Osteocyte (in vitro differentiated cells): ENCODE results near the gene CORO2B. TPM values are rescaled to one million over a fixed set of nuclear protein-coding genes. Genes with fewer than 3 reads are reported as not detected.

Experiments used
- DNase-seq: peaks from one replicate; pipeline ENCODE4 v3.0.0; 2021; ENCODE audit warnings: mixed read lengths; ENCODE audit not compliant: unreplicated experiment; ENCODE audit errors: extremely low spot score
- H3K27ac Mint-ChIP-seq: one replicate; pipeline ENCODE4 v1.8.0; 2021; ENCODE audit warnings: mild to moderate bottlenecking, mixed read lengths; ENCODE audit not compliant: unreplicated experiment
- H3K27me3 Mint-ChIP-seq: one replicate; pipeline ENCODE4 v1.8.0; 2021; ENCODE audit warnings: mixed read lengths; ENCODE audit not compliant: unreplicated experiment
- H3K36me3 Mint-ChIP-seq: one replicate; pipeline ENCODE4 v1.8.0; 2021; ENCODE audit warnings: mixed read lengths; ENCODE audit not compliant: unreplicated experiment
- H3K4me1 Mint-ChIP-seq: one replicate; pipeline ENCODE4 v1.8.0; 2021; ENCODE audit warnings: mixed read lengths; ENCODE audit not compliant: unreplicated experiment
- H3K4me3 Mint-ChIP-seq: one replicate; pipeline ENCODE4 v1.8.0; 2021; ENCODE audit warnings: mild to moderate bottlenecking, moderate library complexity, mixed read lengths; ENCODE audit not compliant: unreplicated experiment
- H3K9me3 Mint-ChIP-seq: one replicate; pipeline ENCODE4 v1.8.0; 2021; ENCODE audit warnings: mixed read lengths; ENCODE audit not compliant: unreplicated experiment
- CTCF ChIP-seq: fragments of 200-600 bp; sonication (generic); IDR thresholded peaks from 2 replicates; pipeline ENCODE4 v1.5.0; 2021; ENCODE audit warnings: antibody characterized with exemption, mild to moderate bottlenecking, moderate library complexity
- total RNA-seq: library from RNA; stranded (reverse); gene quantifications from 2 replicates; pipeline ENCODE4 v1.2.1, GENCODE V29; 2021

The CORO2B gene
- total RNA-seq, 1 donor from 2014 or later, result 22.6 TPM

GRCh38 chr15:68634531-68634930 lies 55.7 kb downstream of the CORO2B start:
- Mint-ChIP-seq H3K27me3 (no peaks in the 10 kb centered on the region), H3K4me1 (peaks cover 33% of the 10 kb centered on the region), H3K4me3 (no peak overlapping the region), H3K36me3 (no peaks in the 10 kb centered on the region), H3K9me3 (no peaks in the 10 kb centered on the region), H3K27ac (no peak overlapping the region)
- TF ChIP-seq CTCF, result no peak
- DNase-seq, result no peak

- H3K27me3 Mint-ChIP-seq, result no peaks in the 10 kb centered on the region
- no peak for DNase-seq
- H3K36me3 Mint-ChIP-seq, result no peaks in the 10 kb centered on the region
- no peaks in the 10 kb centered on the region for H3K9me3 Mint-ChIP-seq
- peaks cover 31% of the 10 kb centered on the region for H3K4me1 Mint-ChIP-seq
- no peak for TF ChIP-seq CTCF
- H3K27ac Mint-ChIP-seq, result no peak overlapping the region
- no peak overlapping the region for H3K4me3 Mint-ChIP-seq
These were observed 56.3 kb downstream of the CORO2B start for GRCh38 chr15:68635141-68635540.

- Mint-ChIP-seq H3K36me3 (peaks cover 1% of the 10 kb centered on the region), H3K4me1 (peaks cover 35% of the 10 kb centered on the region), H3K27ac (no peak overlapping the region), H3K9me3 (no peaks in the 10 kb centered on the region), H3K4me3 (no peak overlapping the region), H3K27me3 (no peaks in the 10 kb centered on the region)
- no peak for DNase-seq
- no peak for TF ChIP-seq CTCF
These were observed 57.5 kb downstream of the CORO2B start for GRCh38 chr15:68636256-68636655.

GRCh38 chr15:68637767-68638404 lies 59.1 kb downstream of the CORO2B start:
- Mint-ChIP-seq H3K36me3 (peaks cover 2% of the 10 kb centered on the region), H3K9me3 (no peaks in the 10 kb centered on the region), H3K27me3 (no peaks in the 10 kb centered on the region), H3K4me3 (no peak overlapping the region), H3K4me1 (peaks cover 40% of the 10 kb centered on the region), H3K27ac (no peak overlapping the region)
- no peak for DNase-seq
- no peak for TF ChIP-seq CTCF

- H3K27ac Mint-ChIP-seq, result peak overlapping the region; percentile 23
- H3K9me3 Mint-ChIP-seq, result no peaks in the 10 kb centered on the region
- no peak overlapping the region for H3K4me3 Mint-ChIP-seq
- TF ChIP-seq CTCF, result no peak
- peaks cover 43% of the 10 kb centered on the region for H3K4me1 Mint-ChIP-seq
- H3K27me3 Mint-ChIP-seq, result no peaks in the 10 kb centered on the region
- DNase-seq, result no peak
- peaks cover 2% of the 10 kb centered on the region for H3K36me3 Mint-ChIP-seq
These were observed 60.2 kb downstream of the CORO2B start for GRCh38 chr15:68638953-68639515.
